GM19455 (cell line): ENCODE results near the gene EDIL3.
"Not testable (repeated sequence)": the region's sequence is repeated elsewhere in the genome, so short reads cannot be mapped to it uniquely, and the experiment has no call there.

Experiments
- ATAC-seq: cut with Tn5 transposase; IDR thresholded peaks from one replicate; pipeline ENCODE4 v1.9.1; 2021; ENCODE audit not compliant: unreplicated experiment

EDIL3 gene

GRCh38 chr5:84080908-84081307 lies 303.8 kb downstream of the EDIL3 start:
- ATAC-seq: no peak

DNA sequence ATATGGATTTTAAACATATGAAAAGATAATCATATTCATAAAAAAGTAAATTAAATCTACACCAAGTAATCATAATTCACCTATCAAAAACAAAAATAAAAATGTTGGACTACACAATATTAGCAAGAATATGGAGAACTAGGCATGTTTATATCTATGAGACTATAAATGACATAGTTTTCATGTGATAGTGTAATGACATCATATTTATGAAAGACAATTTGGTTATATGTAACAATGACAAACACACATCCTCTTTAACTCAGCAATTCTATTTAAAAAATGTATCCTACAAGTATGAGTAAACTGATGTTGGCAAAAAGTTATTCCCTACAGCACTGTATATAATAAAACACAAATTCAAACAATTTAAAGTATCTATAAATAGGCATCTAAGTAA lies 312.3 kb downstream of the EDIL3 start:
- ATAC-seq: no peak

DNA sequence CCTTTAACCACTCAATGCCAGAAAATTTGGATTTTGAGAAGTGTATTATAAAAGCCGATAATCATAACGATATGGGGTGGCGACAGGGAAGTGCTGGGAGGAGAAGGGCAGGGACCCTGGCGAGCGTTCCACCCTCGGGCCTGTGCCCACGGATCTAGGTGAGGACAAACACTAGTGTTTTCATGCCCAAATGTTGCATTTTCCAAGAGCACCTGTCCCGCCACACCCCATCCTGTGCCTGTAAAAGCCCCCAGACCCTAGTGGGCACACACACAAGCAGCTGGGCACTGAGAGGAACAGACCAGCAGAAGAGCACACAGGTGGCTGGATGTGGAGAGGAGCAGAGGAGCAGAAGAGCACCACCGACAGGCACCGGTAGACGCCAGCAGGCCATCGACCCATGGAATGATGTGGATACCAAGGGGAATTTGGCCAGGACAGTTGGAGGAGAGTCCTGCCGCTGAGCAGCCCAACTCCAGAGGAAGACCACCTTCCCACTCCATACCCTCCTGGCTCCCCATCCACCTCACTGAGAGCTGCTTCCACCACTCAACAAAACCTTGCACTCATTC lies 315.0 kb downstream of the EDIL3 start:
- no peak for ATAC-seq

GRCh38 chr5:84063041-84063440 lies 321.6 kb downstream of the EDIL3 start:
- ATAC-seq: no peak

DNA sequence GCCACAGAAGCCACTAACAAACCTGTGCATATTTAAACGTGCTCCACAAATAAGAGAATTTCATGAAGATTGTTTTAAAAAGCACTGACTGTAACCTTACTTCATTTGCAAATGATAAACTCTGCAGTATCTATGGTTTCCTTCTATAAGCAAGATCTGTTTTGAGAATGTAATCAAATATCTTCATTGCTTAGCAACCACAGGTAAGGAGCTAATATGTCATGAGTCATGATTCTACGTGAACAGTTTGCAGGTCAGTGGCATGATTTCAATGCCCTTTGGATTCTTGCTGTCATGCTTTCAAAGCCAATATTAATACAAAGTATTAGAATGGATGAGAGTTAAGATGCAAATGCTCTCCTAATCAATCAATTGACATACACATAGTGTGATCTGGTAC lies 325.0 kb downstream of the EDIL3 start:
- no peak for ATAC-seq

DNA sequence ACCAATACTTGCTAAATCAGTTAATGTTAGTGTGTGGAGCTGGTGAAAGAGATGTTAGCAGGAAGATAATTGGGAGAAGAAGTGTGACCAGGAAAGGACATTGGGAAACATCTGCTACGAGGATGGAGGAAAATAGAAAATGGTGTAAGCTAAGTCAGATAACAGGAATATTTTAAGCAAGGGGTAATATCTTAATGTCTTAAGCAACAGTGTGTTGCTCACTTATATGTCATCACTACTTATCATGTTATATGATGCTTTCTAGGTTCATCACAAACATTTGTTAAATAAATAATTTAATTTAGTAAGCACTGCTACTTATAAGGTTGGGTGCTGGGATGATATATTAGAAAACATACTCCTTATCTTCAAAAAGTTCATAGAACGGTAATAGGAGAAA lies 326.1 kb downstream of the EDIL3 start:
- no peak for ATAC-seq

DNA sequence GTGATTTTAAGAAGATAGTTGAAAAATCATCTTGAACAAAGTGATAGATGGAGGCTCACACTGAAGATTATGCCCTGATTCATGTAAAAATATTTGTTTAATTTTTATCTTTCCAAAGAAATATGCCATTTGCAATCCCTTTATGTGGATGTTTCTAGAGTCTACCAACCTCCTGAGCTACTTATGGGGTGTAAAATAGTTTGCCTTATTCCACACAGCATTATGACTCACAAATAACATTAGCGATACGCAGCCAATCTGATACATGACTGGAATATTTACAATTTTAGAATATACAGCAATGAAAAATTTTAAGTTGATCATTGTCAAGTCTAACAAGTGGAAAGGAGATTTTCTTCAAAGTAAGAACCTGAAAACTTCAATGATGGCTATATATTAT lies 327.5 kb downstream of the EDIL3 start:
- no peak for ATAC-seq

DNA sequence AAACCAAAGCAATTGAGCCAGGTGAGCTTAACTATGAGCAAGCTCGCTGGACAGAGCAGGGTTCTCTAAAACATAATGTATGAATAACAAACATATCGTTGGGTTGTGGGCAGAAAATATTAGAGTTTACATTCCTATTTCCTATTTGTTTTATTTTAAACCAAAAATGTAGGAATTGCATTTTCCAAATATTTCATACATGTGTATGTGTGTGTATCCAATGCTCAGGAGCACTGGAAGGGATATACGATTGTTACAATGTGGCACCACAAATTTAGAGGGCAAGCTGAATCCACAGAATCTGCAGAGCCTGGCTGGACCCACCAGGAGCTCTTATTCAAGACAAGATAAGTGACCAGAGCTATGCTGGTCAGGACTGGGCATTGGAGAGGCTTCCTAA lies 338.7 kb downstream of the EDIL3 start:
- ATAC-seq: no peak

GRCh38 chr5:84036842-84037241 lies 347.8 kb downstream of the EDIL3 start:
- ATAC-seq: no peak

GRCh38 chr5:84032324-84032723 lies 352.4 kb downstream of the EDIL3 start:
- ATAC-seq: no peak

GRCh38 chr5:84028093-84028492 lies 356.6 kb downstream of the EDIL3 start:
- ATAC-seq: no peak

- not testable (repeated sequence) for ATAC-seq
Measured at GRCh38 chr5:84018521-84018920, 366.2 kb downstream of the EDIL3 start.

GRCh38 chr5:84017523-84018172 lies 367.0 kb downstream of the EDIL3 start:
- ATAC-seq: no peak

GRCh38 chr5:84016085-84016484 lies 368.6 kb downstream of the EDIL3 start:
- ATAC-seq: no peak

GRCh38 chr5:84014966-84015365 lies 369.7 kb downstream of the EDIL3 start:
- ATAC-seq: no peak

GRCh38 chr5:83993803-83994202 lies 390.9 kb downstream of the EDIL3 start:
- no peak for ATAC-seq

- ATAC-seq: no peak
Measured at GRCh38 chr5:83991566-83992224, 393.0 kb downstream of the EDIL3 start.

DNA sequence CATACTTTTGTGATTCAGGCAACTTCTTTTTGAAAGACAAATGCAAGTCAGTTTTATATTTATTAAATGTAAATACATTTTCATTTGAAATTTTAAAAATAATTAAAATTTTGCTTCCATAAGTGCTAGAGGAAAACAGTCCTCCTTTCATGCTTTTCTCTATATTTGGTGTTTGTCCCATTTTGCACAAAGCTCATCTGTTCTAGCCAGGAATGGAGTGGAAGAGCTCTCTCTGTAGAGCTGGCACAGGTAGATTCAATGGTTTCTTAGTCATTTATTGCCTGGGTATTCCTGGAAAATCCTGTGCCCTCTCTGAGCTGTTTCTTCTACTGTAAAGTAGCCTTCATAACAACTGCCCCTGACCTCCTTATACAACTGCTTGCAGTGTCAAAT lies 396.4 kb downstream of the EDIL3 start:
- ATAC-seq: no peak

GRCh38 chr5:83987513-83988292 lies 397.0 kb downstream of the EDIL3 start:
- no peak for ATAC-seq

GRCh38 chr5:83983852-83984251 lies 400.8 kb downstream of the EDIL3 start:
- ATAC-seq: no peak

DNA sequence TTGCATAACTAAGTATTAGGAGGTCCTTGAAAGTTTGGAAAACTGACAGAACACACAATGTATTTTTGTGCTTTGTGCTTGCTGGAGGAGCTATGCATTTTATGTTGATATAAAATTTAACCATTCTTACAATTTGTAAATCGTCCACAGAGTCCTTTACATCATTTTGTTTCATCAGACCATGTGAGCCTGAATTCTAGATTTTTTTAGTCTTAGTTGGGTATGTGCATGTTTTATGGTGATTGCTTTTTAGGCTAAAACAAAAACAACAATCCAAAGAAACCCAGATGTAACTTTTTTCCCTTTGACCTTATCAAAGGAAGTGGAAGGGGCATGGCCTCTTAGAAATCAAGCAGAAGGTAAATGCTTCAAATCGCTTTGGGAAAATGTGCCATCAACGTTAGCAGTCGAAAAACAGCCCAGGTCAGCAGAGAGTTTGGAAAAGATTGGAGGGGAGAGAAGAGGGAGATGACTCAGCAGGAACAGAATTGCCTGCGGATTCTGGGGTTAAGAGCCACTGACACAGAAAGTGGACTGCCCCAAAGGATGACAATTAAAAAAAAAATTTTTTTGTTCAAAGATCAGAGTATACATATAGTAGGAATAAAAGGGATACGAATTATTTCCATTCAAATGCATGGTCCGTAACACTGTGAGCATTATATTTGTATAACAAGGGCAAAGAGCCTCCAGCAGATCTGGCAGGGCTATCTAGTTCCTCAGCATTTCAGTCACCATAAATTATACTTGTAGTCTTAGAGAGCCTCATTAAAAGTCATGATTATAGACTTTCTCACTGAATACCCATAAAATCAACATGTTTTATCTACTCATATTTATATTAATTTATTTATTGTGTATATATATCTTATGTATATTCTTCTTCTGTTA lies 410.5 kb downstream of the EDIL3 start:
- no peak for ATAC-seq
